RWPE1 (cell line): Measurements from ENCODE around the gene OGDH.
A peak's percentile ranks its signal among the peaks of the same experiment; 100 is the strongest.

Experiments
- CTCF ChIA-PET: fragments of 350-600 bp; sonication (Branson Sonifier 250); formaldehyde crosslinking; extraction: SDS; loops from one replicate; lab custom pipeline; 2021; lab: Yijun Ruan, JAX
- POLR2A ChIA-PET: fragments of 400-600 bp; formaldehyde crosslinking; extraction: SDS; loops from one replicate; lab custom pipeline; 2020; ENCODE audit warnings: antibody characterized with exemption; ENCODE audit not compliant: low non-redundant PET; lab: Yijun Ruan, JAX
- DNase-seq: peaks from one replicate; pipeline ENCODE4 v3.0.0; 2012; ENCODE audit warnings: low spot score
- H3K27ac ChIP-seq: fragments of 450-650 bp; 2 replicates; pipeline ENCODE4 v1.5.1; 2017
- TF ChIP-seq, protein P1 (sequence below): fragments of 450-650 bp; conservative IDR thresholded peaks from 2 replicates; pipeline ENCODE4 v1.5.1; 2017; ENCODE audit warnings: low read depth, mild to moderate bottlenecking

OGDH gene

DNA sequence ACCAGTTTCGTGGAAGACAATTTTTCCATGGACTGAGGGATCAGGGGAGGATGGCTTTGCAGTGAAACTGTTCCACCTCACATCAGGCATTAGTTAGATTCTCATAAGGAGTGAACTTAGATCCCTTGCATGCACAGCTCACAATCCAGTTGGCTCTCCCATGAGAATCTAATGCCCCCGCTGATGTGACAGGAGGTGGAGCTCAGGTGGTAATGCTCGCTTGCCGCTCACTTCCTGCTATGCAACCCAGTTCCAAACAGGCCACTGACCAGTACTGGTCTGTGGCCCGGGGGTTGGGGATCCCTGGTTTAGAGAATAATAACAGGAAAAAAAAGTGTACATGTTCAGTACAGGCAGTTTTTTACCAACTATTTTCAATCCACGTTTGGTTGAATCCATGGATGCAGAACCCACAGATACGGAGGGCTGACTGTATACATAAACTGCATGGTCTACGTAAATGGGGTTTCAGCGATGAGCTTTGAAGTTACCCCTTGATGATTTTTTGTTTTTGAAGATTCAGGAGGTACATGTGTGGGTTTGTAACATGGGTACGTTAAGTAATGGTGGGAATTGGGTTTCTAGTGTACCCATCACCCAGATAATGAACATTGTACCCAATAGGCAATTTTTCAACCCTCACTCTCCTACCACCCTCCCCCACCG, 24.5 kb downstream of the OGDH start:
- H3K27ac ChIP-seq, result 0 out of 2 replicates have a peak overlapping the region, but pooled peaks have one; percentile 12
- DNase-seq, result no peak
- ChIA-PET CTCF (no interaction called here), POLR2A (no interaction called here)
- TF ChIP-seq, protein P1, sequence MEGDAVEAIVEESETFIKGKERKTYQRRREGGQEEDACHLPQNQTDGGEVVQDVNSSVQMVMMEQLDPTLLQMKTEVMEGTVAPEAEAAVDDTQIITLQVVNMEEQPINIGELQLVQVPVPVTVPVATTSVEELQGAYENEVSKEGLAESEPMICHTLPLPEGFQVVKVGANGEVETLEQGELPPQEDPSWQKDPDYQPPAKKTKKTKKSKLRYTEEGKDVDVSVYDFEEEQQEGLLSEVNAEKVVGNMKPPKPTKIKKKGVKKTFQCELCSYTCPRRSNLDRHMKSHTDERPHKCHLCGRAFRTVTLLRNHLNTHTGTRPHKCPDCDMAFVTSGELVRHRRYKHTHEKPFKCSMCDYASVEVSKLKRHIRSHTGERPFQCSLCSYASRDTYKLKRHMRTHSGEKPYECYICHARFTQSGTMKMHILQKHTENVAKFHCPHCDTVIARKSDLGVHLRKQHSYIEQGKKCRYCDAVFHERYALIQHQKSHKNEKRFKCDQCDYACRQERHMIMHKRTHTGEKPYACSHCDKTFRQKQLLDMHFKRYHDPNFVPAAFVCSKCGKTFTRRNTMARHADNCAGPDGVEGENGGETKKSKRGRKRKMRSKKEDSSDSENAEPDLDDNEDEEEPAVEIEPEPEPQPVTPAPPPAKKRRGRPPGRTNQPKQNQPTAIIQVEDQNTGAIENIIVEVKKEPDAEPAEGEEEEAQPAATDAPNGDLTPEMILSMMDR, result no peak

DNA sequence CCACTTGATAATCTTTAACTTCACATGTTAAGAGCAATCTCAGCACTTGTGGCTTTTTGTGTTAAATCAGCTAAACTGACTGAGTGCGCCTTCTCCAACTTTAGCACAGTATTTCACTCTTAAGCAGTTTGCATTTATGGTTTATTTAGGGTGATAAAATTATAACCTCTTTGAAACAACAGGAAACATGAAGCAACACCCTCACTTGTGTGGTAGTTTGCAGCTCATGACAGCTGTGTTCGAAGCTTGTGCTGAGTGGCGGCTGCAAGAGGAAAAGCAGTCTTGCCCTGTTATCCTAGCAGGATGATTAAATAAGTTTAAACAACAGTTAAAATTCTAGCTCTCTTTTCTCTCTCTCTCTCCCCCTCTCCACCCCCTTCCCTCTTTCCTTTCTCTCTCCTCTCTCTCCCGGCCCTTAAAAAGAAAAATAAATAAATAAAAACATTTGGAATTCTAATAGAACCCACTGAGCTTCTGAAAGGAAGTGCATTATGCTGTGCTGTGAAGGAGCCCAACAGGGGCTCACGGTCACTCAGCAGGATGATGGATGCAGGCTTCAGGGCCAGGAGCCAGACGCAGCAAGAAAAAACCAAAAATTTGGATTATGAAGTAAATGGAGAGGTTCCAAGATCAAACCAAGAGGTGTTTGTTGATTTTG, 25.2 kb downstream of the OGDH start:
- H3K27ac ChIP-seq, result peak overlapping the region; percentile 99
- ChIA-PET CTCF (no interaction called here), POLR2A (no interaction called here)
- TF ChIP-seq, protein P1, result no peak
- no peak for DNase-seq

DNA sequence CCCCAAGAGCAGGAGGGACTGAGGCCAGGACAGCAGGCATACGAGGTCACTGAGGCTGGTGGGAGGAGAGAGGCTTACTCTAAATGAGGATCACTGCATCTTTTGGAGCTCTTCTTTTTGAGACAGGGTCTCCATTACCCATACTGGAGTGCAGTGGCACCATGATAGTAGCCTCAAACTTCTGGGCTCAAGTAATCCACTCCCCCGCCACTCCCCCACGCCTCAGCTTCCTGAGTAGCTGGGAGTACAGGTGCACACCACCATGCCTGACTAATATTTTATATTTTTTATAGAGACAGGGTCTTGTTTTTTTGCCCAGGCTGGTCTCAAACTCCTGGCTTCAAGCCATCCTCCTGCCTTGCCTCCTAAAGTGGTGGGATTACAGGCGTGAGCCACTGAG, 25.8 kb downstream of the OGDH start:
- TF ChIP-seq, protein P1, result no peak
- ChIA-PET CTCF (no interaction called here), POLR2A (no interaction called here)
- no peak for DNase-seq
- peak overlapping the region; percentile 99 for H3K27ac ChIP-seq

DNA sequence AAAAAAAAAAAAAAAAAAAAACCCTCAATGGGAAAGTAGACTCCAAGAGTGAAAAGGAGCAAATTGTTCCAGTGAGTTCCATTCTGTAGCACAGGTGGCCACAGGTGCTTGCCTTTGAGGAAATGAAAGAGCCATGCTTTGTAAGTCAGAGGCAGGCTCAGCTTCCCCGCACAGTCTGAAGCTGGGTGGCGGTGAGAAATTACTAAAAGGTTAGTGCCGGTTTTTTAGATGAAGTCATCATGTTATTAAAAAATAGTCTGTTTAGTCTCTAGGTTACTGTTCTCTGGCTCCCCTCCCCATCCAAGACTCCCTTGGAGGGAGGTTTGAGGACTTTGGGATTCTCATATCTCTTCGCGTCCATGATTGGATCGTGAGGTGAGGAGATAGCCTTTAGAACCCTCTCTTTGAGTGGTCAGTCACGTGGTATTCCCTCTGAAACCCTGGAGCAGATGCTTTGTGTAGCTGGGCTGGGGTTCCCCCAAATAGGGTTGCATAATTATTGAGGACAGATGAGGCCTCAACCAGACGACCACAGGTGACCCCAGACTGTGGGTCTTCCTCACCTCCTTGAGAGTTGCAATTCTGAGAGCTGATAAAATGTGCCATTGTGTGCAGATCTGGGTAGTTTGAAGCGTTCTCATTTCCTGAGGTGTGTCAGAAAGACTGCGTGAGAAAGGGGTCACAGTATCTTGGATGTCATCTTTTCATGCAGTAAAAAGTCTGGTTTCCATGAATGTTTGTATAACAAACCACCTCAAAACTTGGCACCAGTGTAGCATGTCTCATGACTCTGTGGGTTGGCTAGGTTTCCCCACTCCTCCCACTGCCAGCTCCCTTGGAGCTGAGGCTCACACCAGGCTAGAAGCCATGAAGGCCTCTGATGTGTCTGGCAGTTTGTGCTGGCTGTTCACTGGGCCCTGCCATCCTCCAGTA, 27.1 kb downstream of the OGDH start:
- ChIA-PET POLR2A (no interaction called here), CTCF (no interaction called here)
- H3K27ac ChIP-seq, result peak overlapping the region; percentile 99
- peak; percentile 15 for DNase-seq
- TF ChIP-seq, protein P1, result no peak

DNA sequence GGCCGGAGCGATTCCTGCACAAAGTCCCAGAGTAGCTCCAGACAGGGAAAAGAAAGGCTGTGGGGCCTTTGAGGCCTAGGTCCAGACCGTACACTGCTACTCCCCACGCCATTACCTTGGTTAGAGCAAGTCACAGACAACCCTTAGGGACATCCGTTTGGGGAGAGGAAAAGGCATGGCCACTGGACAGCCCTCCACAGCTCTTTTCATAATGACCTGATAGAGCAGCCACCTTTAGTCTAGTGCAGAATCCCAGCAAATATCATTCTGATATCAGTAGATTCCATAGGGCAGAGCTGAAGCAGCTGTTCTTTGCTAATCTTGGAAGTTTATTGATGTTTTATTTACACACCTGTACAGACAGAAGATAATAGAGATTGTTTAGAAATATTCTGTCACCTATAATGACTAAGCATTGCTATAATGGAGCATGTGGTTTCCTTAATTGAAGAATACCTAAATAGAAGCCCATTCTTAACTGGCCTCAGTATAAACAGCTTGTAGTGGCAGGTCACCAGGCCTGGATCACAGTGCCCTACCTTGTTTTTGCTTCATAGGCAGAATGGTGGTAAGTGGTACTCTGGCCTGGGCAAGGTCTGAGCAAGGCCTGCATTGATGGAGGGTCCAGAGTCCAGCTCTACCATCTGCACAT, 27.9 kb downstream of the OGDH start:
- H3K27ac ChIP-seq, result peak overlapping the region; percentile 99
- DNase-seq, result no peak
- POLR2A ChIA-PET, result no interaction called here
- TF ChIP-seq, protein P1, result no peak
- CTCF ChIA-PET, result interaction anchor here (0.5 kb wide), 2 partner anchors 35 to 197 kb away, joined by 3 read pairs; no protein-coding TSS in a partner anchor
